HG02571 (cell line): Measurements from ENCODE around the gene TBL1X.

Source experiments
- ATAC-seq: cut with Tn5 transposase; IDR thresholded peaks from one replicate; pipeline ENCODE4 v1.9.1; 2021; ENCODE audit warnings: mild to moderate bottlenecking, moderate library complexity; ENCODE audit not compliant: unreplicated experiment

Gene TBL1X

GRCh38 chrX:9690046-9690445 lies 225.2 kb downstream of the TBL1X start:
- ATAC-seq: no peak

- no peak for ATAC-seq
These were observed 228.6 kb downstream of the TBL1X start for GRCh38 chrX:9693307-9694001.

- ATAC-seq: no peak
These were observed 233.7 kb downstream of the TBL1X start for GRCh38 chrX:9698576-9698975.

- no peak for ATAC-seq
These were observed 235.7 kb downstream of the TBL1X start for GRCh38 chrX:9700555-9700954.

- ATAC-seq: no peak
These were observed 236.9 kb downstream of the TBL1X start for GRCh38 chrX:9701790-9702189.

- no peak for ATAC-seq
These were observed 238.5 kb downstream of the TBL1X start for GRCh38 chrX:9703406-9703805.

GRCh38 chrX:9704876-9705465 lies 240.1 kb downstream of the TBL1X start:
- ATAC-seq: no peak

- ATAC-seq: no peak
These were observed 241.6 kb downstream of the TBL1X start for GRCh38 chrX:9706421-9706820.

- ATAC-seq: no peak
These were observed 242.6 kb downstream of the TBL1X start for GRCh38 chrX:9707306-9708033.

- ATAC-seq: no peak
These were observed 243.2 kb downstream of the TBL1X start for GRCh38 chrX:9708086-9708485.

- peak; percentile 79 for ATAC-seq
These were observed 244.2 kb downstream of the TBL1X start for GRCh38 chrX:9708923-9709553.

- ATAC-seq: no peak
These were observed 245.5 kb downstream of the TBL1X start for GRCh38 chrX:9710332-9710731.

GRCh38 chrX:9717376-9717775 lies 252.5 kb downstream of the TBL1X start:
- no peak for ATAC-seq

GRCh38 chrX:9724711-9725110 lies 259.9 kb downstream of the TBL1X start:
- ATAC-seq: no peak

GRCh38 chrX:9728261-9728660 lies 263.4 kb downstream of the TBL1X start:
- no peak for ATAC-seq

GRCh38 chrX:9729171-9729885 lies 264.5 kb downstream of the TBL1X start:
- no peak for ATAC-seq

GRCh38 chrX:9730078-9730477 lies 265.2 kb downstream of the TBL1X start:
- ATAC-seq: no peak

- ATAC-seq: peak; percentile 66
These were observed 265.9 kb downstream of the TBL1X start for GRCh38 chrX:9730752-9731151.

GRCh38 chrX:9737363-9737762 lies 272.5 kb downstream of the TBL1X start:
- ATAC-seq: no peak

GRCh38 chrX:9738151-9738550 lies 273.3 kb downstream of the TBL1X start:
- no peak for ATAC-seq

- no peak for ATAC-seq
These were observed 274.3 kb downstream of the TBL1X start for GRCh38 chrX:9739130-9739529.
